Prostate gland (tissue), 2 donors: ENCODE results near the gene TUT7.

Source experiments
- POLR2A ChIP-seq: fragments of 450-650 bp; IDR thresholded peaks from one replicate; pipeline ENCODE4 v1.6.1; 2016; ENCODE audit warnings: antibody characterized with exemption, mild to moderate bottlenecking
- POLR2AphosphoS5 ChIP-seq: sonication (generic); formaldehyde crosslinking; IDR thresholded peaks from one replicate; pipeline ENCODE4 v1.6.1; 2017; ENCODE audit warnings: antibody characterized with exemption
- TF ChIP-seq, protein P1 (sequence below), 4 experiments: fragments of 200-600 bp in 2 of 4; fragments of 450-650 bp in 2 of 4; sonication (generic) in 2 of 4; IDR thresholded peaks; 1 replicate in 3 of 4; 2 replicates in 1 of 4; pipeline ENCODE4 v1.5.1; 2016 to 2019; ENCODE audit warnings: antibody characterized with exemption in 4 of 4, mild to moderate bottlenecking in 2 of 4, moderate library complexity in 2 of 4

DNA sequence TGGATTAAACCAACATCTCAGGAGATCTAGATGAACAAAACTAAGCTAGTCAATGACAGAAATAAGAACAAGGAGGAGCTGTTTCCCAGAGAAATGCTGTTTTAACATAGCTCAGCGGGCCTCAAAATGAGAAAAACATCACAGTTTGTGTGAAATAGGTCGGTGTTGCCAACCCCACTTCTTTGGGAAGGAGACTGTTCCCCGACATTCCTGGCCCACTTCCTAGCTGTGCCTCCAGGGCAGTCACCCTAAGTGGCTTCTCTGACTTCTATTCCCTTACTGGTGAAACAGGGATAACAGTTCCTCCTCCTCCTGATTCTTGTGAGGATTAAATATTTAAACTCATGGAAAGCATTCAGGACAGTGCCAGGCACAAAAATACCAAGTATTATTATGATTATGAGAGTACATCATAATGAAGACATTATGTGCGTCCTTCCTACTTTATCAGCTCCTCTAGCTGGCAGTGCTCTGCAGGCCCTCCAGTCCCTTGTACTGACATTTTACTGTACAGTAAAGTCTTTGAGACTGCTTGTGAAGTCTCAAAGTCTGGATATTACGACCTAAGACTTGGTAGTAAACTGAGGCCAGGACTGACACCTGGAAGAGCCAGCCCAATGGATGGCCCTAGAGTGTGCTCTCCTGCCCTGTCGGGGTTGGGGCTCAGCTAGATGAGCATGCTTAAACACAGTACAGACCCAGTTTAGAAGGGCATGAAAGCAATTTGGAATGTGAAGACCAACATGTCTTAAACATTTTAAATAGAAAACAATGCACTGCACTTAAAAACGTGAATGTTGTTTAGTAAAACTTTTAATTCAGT, 79.2 kb downstream of the TUT7 start:
- TF ChIP-seq, protein P1, sequence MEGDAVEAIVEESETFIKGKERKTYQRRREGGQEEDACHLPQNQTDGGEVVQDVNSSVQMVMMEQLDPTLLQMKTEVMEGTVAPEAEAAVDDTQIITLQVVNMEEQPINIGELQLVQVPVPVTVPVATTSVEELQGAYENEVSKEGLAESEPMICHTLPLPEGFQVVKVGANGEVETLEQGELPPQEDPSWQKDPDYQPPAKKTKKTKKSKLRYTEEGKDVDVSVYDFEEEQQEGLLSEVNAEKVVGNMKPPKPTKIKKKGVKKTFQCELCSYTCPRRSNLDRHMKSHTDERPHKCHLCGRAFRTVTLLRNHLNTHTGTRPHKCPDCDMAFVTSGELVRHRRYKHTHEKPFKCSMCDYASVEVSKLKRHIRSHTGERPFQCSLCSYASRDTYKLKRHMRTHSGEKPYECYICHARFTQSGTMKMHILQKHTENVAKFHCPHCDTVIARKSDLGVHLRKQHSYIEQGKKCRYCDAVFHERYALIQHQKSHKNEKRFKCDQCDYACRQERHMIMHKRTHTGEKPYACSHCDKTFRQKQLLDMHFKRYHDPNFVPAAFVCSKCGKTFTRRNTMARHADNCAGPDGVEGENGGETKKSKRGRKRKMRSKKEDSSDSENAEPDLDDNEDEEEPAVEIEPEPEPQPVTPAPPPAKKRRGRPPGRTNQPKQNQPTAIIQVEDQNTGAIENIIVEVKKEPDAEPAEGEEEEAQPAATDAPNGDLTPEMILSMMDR (IDR thresholded peaks at IDR 0.05), result no peak
- no peak for TF ChIP-seq POLR2A
- no peak for TF ChIP-seq POLR2AphosphoS5
